Caco-2 (cell line): ENCODE data around the gene TCERG1L. TPM values are rescaled to one million over a fixed set of nuclear protein-coding genes. Genes with fewer than 3 reads are reported as not detected.

Experiments
- BruUV-seq: library from RNA; stranded (reverse); fragments of 400-500 nt; replicated peaks from 2 replicates; lab custom pipeline; 2021; lab: Mats Ljungman, UMichigan
- CTCF ChIA-PET: fragments of 300-600 bp; sonication (Branson Sonifier 250); formaldehyde crosslinking; loops from one replicate; lab custom pipeline; 2022; ENCODE audit warnings: antibody characterized with exemption; lab: Charles Lee
- POLR2A ChIA-PET: fragments of 300-600 bp; sonication (Branson Sonifier 250); formaldehyde crosslinking; loops from one replicate; lab custom pipeline; 2022; ENCODE audit warnings: antibody characterized with exemption; lab: Charles Lee
- DNase-seq, 2 experiments: peaks; one replicate each; pipeline versions ENCODE4 v3.0.0 to v3.0.0-alpha.2; 2020 to 2022
- H3K27me3 ChIP-seq: replicated peaks from 2 replicates; pipeline ENCODE4 v1.6.0; 2011; ENCODE audit warnings: low read length; ENCODE audit not compliant: control insufficient read depth, insufficient read depth
- H3K36me3 ChIP-seq: 2 replicates; pipeline ENCODE4 v1.5.1; 2011; ENCODE audit warnings: low read length; ENCODE audit not compliant: control insufficient read depth, insufficient read depth
- H3K4me1 ChIP-seq: fragments of 250-450 bp; sonication (Bioruptor Pico); 2 replicates; pipeline ENCODE4 v1.5.1; 2020; ENCODE audit warnings: mild to moderate bottlenecking
- H3K4me3 ChIP-seq: 2 replicates; pipeline ENCODE4 v1.5.1; 2011; ENCODE audit warnings: low read depth, mild to moderate bottlenecking, control low read depth, low read length
- H3K9me3 ChIP-seq: fragments of 250-450 bp; sonication (Bioruptor Pico); 2 replicates; pipeline ENCODE4 v1.5.1; 2020; ENCODE audit warnings: mild to moderate bottlenecking, moderate library complexity
- H3K27ac Mint-ChIP-seq: one replicate; pipeline ENCODE4 v1.8.0; 2022; ENCODE audit warnings: mixed read lengths; ENCODE audit not compliant: unreplicated experiment
- H3K27me3 Mint-ChIP-seq: one replicate; pipeline ENCODE4 v1.8.0; 2022; ENCODE audit warnings: mixed read lengths; ENCODE audit not compliant: insufficient read depth, unreplicated experiment
- H3K36me3 Mint-ChIP-seq: one replicate; pipeline ENCODE4 v1.8.0; 2022; ENCODE audit warnings: mild to moderate bottlenecking, mixed read lengths; ENCODE audit not compliant: insufficient read depth, unreplicated experiment
- H3K4me1 Mint-ChIP-seq: one replicate; pipeline ENCODE4 v1.8.0; 2022; ENCODE audit warnings: low read depth, mixed read lengths; ENCODE audit not compliant: unreplicated experiment
- H3K4me3 Mint-ChIP-seq: one replicate; pipeline ENCODE4 v1.8.0; 2022; ENCODE audit warnings: mild to moderate bottlenecking, moderate library complexity, mixed read lengths; ENCODE audit not compliant: unreplicated experiment
- H3K9me3 Mint-ChIP-seq: one replicate; pipeline ENCODE4 v1.8.0; 2022; ENCODE audit warnings: mixed read lengths; ENCODE audit not compliant: unreplicated experiment
- intact Hi-C: fragments of 100-400 bp; cut with micrococcal nuclease; formaldehyde crosslinking; loops from one replicate; pipeline ENCODE4 v1.10.0; 2022; ENCODE audit not compliant: unreplicated experiment
- total RNA-seq: library from RNA; stranded (reverse); gene quantifications from 2 replicates; pipeline ENCODE4 v1.2.3, GENCODE V29; 2022
- TF ChIP-seq, protein P1 (sequence below), 2 experiments: fragments of 200-600 bp in 1 of 2; IDR thresholded peaks; 1 replicate in 1 of 2; 2 replicates in 1 of 2; pipeline versions ENCODE4 v1.5.1 to v1.8.0; 2011 to 2022; ENCODE audit warnings: antibody characterized with exemption in 1 of 2, control low read depth in 1 of 2, inconsistent platforms in 1 of 2, low read depth in 1 of 2, low read length in 1 of 2, mild to moderate bottlenecking in 1 of 2, moderate library complexity in 1 of 2; ENCODE audit not compliant: insufficient read depth in 1 of 2, severe bottlenecking in 1 of 2, unreplicated experiment in 1 of 2

Gene TCERG1L
- total RNA-seq, 1 experiment from 2014 or later = not detected

DNA sequence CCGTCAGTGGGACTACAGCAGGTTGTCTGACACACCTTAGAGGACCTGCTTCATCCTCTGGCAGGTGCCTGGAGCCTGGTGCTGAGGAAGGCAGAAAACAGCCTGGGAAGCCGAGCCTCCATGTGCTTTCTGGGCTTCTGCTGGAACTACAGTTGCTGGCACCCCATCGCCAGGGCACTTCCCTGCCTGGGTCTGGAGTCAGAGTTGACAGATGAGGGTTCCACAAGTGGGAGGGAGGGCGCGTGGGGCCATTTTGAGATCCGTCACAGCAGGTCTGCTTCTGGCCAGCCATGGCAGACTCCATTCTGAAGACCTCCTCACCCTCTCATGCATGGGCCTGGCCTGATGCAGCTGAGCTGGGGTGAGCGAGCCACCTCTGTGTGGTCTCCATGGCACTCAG is 33.2 kb upstream of the TCERG1L start:
- POLR2A ChIA-PET = no interaction called here
- no peaks in the 10 kb centered on the region for H3K36me3 ChIP-seq
- Mint-ChIP-seq H3K4me3 (no peak overlapping the region), H3K27me3 (peaks cover 17% of the 10 kb centered on the region), H3K9me3 (no peaks in the 10 kb centered on the region), H3K27ac (no peak overlapping the region), H3K36me3 (no peaks in the 10 kb centered on the region), H3K4me1 (no peaks in the 10 kb centered on the region)
- H3K27me3 ChIP-seq = no peaks in the 10 kb centered on the region
- H3K4me1 ChIP-seq = no peaks in the 10 kb centered on the region
- DNase-seq = no peak
- TF ChIP-seq, protein P1, sequence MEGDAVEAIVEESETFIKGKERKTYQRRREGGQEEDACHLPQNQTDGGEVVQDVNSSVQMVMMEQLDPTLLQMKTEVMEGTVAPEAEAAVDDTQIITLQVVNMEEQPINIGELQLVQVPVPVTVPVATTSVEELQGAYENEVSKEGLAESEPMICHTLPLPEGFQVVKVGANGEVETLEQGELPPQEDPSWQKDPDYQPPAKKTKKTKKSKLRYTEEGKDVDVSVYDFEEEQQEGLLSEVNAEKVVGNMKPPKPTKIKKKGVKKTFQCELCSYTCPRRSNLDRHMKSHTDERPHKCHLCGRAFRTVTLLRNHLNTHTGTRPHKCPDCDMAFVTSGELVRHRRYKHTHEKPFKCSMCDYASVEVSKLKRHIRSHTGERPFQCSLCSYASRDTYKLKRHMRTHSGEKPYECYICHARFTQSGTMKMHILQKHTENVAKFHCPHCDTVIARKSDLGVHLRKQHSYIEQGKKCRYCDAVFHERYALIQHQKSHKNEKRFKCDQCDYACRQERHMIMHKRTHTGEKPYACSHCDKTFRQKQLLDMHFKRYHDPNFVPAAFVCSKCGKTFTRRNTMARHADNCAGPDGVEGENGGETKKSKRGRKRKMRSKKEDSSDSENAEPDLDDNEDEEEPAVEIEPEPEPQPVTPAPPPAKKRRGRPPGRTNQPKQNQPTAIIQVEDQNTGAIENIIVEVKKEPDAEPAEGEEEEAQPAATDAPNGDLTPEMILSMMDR (IDR thresholded peaks at IDR 0.05; ENCODE audit: insufficient read depth in 1 of 2, low read depth in 1 of 2, low read length in 1 of 2, severe bottlenecking in 1 of 2, unreplicated experiment in 1 of 2) = no peak
- no TSS peak for BruUV-seq
- no peaks in the 10 kb centered on the region for H3K9me3 ChIP-seq
- intact Hi-C loops = no loop called here
- H3K4me3 ChIP-seq = no peak overlapping the region
- CTCF ChIA-PET = no interaction called here

DNA sequence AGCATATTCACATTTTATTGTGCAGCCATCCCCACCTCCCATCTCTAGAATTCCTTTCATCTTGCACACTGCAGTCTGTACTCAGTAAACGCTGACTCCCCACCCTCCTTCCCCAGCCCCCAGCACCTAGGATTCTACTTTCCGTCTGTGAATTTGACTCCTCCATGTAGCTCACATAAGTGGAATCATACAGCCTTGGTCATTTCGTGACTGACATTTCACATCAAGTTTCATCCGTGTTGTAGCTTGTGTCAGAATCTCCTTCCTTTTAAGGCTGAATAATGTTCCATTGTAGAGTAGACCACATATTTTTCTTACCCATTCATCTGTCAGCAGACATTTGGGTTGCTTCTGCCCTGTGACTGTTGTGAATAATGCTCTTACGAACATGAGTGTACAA is 26.2 kb upstream of the TCERG1L start:
- Histone ChIP-seq H3K4me3 (no peak overlapping the region), H3K4me1 (no peaks in the 10 kb centered on the region), H3K36me3 (no peaks in the 10 kb centered on the region), H3K9me3 (no peaks in the 10 kb centered on the region), H3K27me3 (no peaks in the 10 kb centered on the region)
- BruUV-seq = no TSS peak
- Mint-ChIP-seq H3K4me1 (no peaks in the 10 kb centered on the region), H3K36me3 (no peaks in the 10 kb centered on the region), H3K27ac (no peak overlapping the region), H3K9me3 (peaks cover 11% of the 10 kb centered on the region), H3K27me3 (peaks cover 4% of the 10 kb centered on the region), H3K4me3 (no peak overlapping the region)
- ChIA-PET POLR2A (no interaction called here), CTCF (no interaction called here)
- intact Hi-C loops = no loop called here
- TF ChIP-seq, protein P1 (IDR thresholded peaks at IDR 0.05; ENCODE audit: insufficient read depth in 1 of 2, low read depth in 1 of 2, low read length in 1 of 2, severe bottlenecking in 1 of 2, unreplicated experiment in 1 of 2) = no peak
- DNase-seq = no peak

DNA sequence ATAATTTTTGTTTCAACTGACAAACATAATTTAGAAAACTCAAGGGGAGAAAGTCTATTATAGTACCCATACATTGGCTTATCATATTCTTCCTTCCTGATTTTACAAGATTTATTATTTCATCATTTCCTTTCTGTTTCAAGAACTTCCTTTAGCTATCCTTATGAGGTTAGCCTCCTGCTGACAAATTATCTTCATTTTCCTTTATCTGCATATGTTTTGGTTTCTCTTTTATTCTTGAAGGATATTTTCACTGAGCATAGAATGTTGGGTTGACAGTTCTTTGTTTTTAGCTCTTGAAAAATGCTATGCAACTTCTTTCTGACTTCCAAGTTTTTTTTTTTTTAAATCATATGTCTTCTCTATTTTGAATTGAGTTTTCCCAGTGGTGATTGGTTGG is 21.3 kb upstream of the TCERG1L start:
- Histone ChIP-seq H3K9me3 (no peaks in the 10 kb centered on the region), H3K36me3 (no peaks in the 10 kb centered on the region), H3K4me3 (no peak overlapping the region), H3K4me1 (no peaks in the 10 kb centered on the region), H3K27me3 (no peaks in the 10 kb centered on the region)
- Mint-ChIP-seq H3K36me3 (no peaks in the 10 kb centered on the region), H3K4me3 (no peak overlapping the region), H3K9me3 (no peaks in the 10 kb centered on the region), H3K27me3 (peaks cover 12% of the 10 kb centered on the region), H3K27ac (no peak overlapping the region), H3K4me1 (no peaks in the 10 kb centered on the region)
- no peak for DNase-seq
- intact Hi-C loops = no loop called here
- no TSS peak for BruUV-seq
- ChIA-PET POLR2A (no interaction called here), CTCF (no interaction called here)
- TF ChIP-seq, protein P1 (IDR thresholded peaks at IDR 0.05; ENCODE audit: insufficient read depth in 1 of 2, low read depth in 1 of 2, low read length in 1 of 2, severe bottlenecking in 1 of 2, unreplicated experiment in 1 of 2) = no peak
